ENCODE results near the gene TJP1. TPM values are rescaled to one million over a fixed set of nuclear protein-coding genes. Genes with fewer than 3 reads are reported as not detected.

Gene TJP1
- total and polyA plus RNA-seq, 2 of the 8 experiments (the other 6 are each of a cell fraction or from before 2014, with no cell fraction given), result 46.3 to 138 TPM

GRCh38 chr15:29689287-29689986 lies 132.8 kb downstream of the TJP1 start:
- CTCF ChIA-PET (ENCODE audit: partially characterized antibody), result interaction anchor here (1.0 to 2.0 kb wide), 4 partner anchors 10 to 236 kb away, joined by 3 to 6 read pairs (median 4); no protein-coding TSS in a partner anchor

More at GRCh38 chr15:29689287-29689986, 132.8 kb downstream of the TJP1 start:
- Histone ChIP-seq H3K14ac (ENCODE audit: insufficient read length) (no peak overlapping the region), H3K4me2 (ENCODE audit: insufficient read depth in 1 of 2, low read depth in 2 of 2, low read length in 2 of 2) (no peak overlapping the region), H3K27ac (ENCODE audit: low read depth, low read length) (no peak overlapping the region), H3K9me3 (ENCODE audit: insufficient read depth in 2 of 2, low read depth in 1 of 2, low read length in 1 of 2) (no peaks in the 10 kb centered on the region), H3K23me2 (ENCODE audit: low read depth, low read length) (no peaks in the 10 kb centered on the region), H2BK120ac (replicated peaks; ENCODE audit: low read depth, low read length) (no peak overlapping the region), H3K36me3 (ENCODE audit: control insufficient read depth in 2 of 4, insufficient read depth in 4 of 4, low read length in 3 of 4) (no peaks in the 10 kb centered on the region), H3K79me1 (ENCODE audit: low read depth, low read length) (no peaks in the 10 kb centered on the region), H3K23ac (ENCODE audit: insufficient read length) (no peak overlapping the region), H2BK20ac (ENCODE audit: low read length) (no peak overlapping the region), H3K27me3 (replicated peaks in 1 of 4; ENCODE audit: control insufficient read depth in 3 of 4, extremely low read depth in 1 of 4, insufficient read depth in 3 of 4, low read length in 3 of 4) (no peaks in the 10 kb centered on the region), H2AK5ac (ENCODE audit: low read depth, low read length) (no peak overlapping the region), H2BK12ac (ENCODE audit: low read depth, low read length) (no peak overlapping the region), H3K4ac (replicated peaks; ENCODE audit: insufficient read length, low read depth, low read length) (no peak overlapping the region), H3K4me3 (ENCODE audit: extremely low read depth in 1 of 4, insufficient read depth in 2 of 4, low read depth in 3 of 4, low read length in 4 of 4) (no peak overlapping the region), H3K79me2 (ENCODE audit: control insufficient read depth in 1 of 2, insufficient read depth in 2 of 2, low read length in 2 of 2) (no peaks in the 10 kb centered on the region), H3K4me1 (replicated peaks in 1 of 4; ENCODE audit: control insufficient read depth in 3 of 4, insufficient read depth in 4 of 4, low read length in 3 of 4) (peaks cover 0 to 2% (median 0%) of the 10 kb centered on the region in 4 experiments; a peak in 2 of 7 replicates), H2BK5ac (ENCODE audit: low read depth, low read length) (no peak overlapping the region; the same call in 1 of the 2 replicates), H3K56ac (replicated peaks; ENCODE audit: insufficient read length, low read depth, low read length) (no peak overlapping the region), H2AFZ (ENCODE audit: low read length) (no peak overlapping the region), H4K91ac (replicated peaks; ENCODE audit: insufficient read length, low read length) (no peak overlapping the region), H4K20me1 (replicated peaks in 1 of 2; ENCODE audit: control insufficient read depth in 1 of 2, insufficient read depth in 2 of 2, low read length in 2 of 2) (no peaks in the 10 kb centered on the region), H3K18ac (ENCODE audit: extremely low read depth, low read length) (no peak overlapping the region), H4K8ac (ENCODE audit: extremely low read depth, insufficient read depth, low read length) (no peak overlapping the region; the same call in 1 of the 2 replicates), H2BK15ac (ENCODE audit: low read length) (no peak overlapping the region; the same call in 1 of the 2 replicates), H4K5ac (ENCODE audit: insufficient read length, low read depth, low read length) (peak overlapping the region; percentile 19), H3K9ac (replicated peaks in 1 of 4; ENCODE audit: extremely low read depth in 1 of 4, low read depth in 3 of 4, low read length in 3 of 4) (no peak overlapping the region)
- DNase-seq (ENCODE audit: low read depth in 1 of 2, low spot score in 2 of 2) (peak in 1 of 2 experiments; percentile 17), FAIRE-seq (no peak)
- POLR2A ChIA-PET (ENCODE audit: partially characterized antibody), result no interaction called here
- no peak for TF ChIP-seq CREB1 (IDR thresholded peaks at IDR 0.05)
- WGBS, 2 experiments (ENCODE audit: extremely low coverage in 1 of 2, insufficient coverage in 1 of 2, insufficient read length in 1 of 2, insufficient replicate concordance in 2 of 2, low coverage in 1 of 2, low lambda C conversion rate in 2 of 2, missing lambda C conversion rate in 1 of 2), result 97% methylated on average over 6 of the region's 6 CpGs; no CpG with 5 or more reads in 1 of the 2 experiments
